ENCODE measurements around the gene GTSE1.
A peak's percentile ranks its signal among the peaks of the same experiment; 100 is the strongest.

GTSE1 gene

DNA sequence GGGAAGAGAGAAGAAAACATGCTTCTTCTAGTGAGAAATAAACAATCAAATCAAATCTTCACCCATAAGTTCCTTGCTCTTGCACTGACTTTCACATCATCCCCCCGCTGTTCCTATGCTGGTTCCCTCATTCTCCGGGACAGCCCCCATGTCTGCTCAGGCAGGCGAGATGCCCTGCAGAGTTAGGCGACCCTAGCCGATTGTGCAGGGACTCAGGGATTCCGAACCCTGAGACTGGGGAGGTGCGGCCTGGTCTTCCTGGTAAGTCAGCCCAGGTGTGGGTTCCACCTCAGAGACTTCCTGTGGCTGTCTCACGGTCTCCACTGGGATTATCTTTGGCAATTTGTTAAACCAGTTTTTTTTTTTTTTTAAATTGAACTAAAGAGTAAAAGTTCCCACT, 22.3 kb upstream of the GTSE1 start:
- no peak for DNase-seq

GRCh38 chr22:46275455-46276122, 21.1 kb upstream of the GTSE1 start:
- DNase-seq, result no peak

DNA sequence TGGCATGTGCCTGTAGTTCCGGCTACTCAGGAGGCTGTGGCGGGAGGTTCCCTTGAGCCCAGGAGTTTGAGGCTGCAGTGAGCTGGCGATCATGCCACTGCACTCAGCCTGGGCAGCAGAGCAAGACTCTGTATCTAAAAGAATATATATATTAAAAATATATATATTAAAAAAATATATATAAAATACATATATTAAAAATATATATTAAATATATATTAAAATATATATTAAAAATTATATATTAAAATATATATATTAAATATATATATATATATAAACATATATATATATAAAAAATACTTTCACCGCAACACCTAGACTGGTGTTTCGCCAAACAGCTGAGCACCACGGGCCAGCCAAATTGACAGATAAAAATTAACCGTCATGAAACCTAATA, 20.1 kb upstream of the GTSE1 start:
- no peak for DNase-seq

GRCh38 chr22:46278656-46279645, 17.7 kb upstream of the GTSE1 start:
- DNase-seq, result no peak

- DNase-seq, result no peak
These were observed 16.4 kb upstream of the GTSE1 start for GRCh38 chr22:46280063-46280817.

DNA sequence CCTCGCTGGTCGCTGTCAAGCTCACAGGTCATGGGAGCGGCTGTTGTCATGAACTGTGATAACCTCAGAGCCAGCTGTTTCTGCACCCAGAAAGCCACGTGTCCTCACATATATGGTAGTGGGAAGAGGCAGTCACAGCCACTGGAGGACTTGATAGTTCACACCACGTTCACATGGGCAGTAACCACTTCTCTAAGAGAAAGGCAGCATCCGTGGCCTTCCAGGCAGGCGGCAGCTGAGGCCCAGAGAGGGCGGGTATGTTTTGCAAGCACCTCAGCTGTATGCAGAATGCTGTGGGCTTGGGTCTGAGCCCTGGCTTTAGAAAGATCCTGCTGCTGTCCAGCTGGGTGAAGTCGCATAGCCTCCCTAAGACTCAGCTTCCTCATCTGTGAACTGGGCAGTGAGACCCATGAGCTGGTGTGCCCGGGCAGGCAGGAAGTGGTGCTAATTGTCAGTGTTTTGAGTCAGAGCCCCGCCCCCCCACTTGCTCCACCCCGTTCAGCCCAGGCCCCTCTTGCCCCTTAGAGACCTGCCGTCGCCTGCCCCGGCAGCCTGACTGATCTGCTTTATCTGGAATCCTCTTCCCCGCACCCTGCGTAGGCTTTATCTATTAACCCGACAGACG, 15.6 kb upstream of the GTSE1 start:
- no peak for DNase-seq

DNA sequence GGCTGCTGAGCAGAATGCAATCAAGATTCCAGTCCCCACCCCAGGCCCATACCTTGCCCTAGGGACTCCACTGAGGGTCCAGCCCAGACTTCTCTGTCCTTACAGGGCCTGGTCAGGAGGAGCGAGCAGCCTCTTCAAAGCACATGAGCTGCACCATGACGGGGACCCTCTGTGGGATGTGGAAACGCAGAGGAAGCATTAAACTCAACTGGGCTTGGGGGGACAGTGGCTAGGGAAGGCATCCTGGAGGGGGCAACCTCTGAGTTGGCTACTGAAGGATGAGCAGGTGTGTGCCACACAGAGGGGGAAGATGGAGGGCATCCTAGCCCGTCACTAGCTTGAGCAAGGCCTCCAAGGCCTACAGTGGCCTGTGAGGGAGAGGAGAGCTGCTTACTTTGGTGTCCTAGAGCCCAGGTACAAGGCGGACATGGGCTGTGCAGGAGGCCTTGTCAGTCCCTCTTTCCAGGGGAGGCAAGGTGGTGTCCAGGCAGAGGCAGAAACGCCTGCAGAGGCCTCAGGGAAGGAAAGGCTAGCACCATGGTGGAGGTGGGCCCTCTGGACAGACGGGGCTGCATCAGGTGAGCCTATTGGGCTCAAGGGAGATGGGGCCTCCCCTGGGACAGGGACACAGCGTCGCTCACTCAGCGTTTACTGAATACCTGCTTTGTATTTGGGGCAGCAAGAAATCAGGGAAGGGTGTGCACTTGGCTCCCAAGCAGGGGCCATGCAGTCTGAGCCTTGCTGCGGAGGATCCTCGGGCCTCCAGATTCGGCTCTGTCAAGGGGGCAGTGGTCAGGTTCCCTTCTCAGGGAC, 14.6 kb upstream of the GTSE1 start:
- no peak for DNase-seq

GRCh38 chr22:46286006-46286405, 10.7 kb upstream of the GTSE1 start:
- DNase-seq, result no peak

- DNase-seq, result no peak
These were observed 9.5 kb upstream of the GTSE1 start for GRCh38 chr22:46286941-46287872.

- DNase-seq, result no peak
These were observed 8.6 kb upstream of the GTSE1 start for GRCh38 chr22:46287873-46288751.

DNA sequence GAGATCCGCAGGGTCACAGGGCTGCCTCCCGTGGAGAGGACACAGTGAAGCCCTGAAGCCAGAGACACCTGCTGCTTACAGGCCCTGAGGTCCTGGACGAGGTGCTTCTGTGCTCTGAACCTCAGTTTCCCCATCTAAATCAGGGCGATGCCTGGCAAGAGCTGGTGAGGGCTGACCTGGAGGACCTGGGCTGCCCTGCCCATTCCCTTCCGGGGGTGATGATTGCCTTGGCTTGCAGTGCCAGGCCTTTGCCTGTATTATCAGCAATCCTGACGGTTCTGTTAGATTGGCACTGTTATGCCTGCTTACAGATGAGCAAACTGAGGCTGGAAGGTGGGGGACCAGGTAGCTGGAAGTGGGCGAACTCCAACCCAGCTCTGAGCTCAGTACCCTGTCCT, 7.8 kb upstream of the GTSE1 start:
- DNase-seq, result no peak

- DNase-seq, result no peak
These were observed 7.3 kb upstream of the GTSE1 start for GRCh38 chr22:46289244-46289891.

DNA sequence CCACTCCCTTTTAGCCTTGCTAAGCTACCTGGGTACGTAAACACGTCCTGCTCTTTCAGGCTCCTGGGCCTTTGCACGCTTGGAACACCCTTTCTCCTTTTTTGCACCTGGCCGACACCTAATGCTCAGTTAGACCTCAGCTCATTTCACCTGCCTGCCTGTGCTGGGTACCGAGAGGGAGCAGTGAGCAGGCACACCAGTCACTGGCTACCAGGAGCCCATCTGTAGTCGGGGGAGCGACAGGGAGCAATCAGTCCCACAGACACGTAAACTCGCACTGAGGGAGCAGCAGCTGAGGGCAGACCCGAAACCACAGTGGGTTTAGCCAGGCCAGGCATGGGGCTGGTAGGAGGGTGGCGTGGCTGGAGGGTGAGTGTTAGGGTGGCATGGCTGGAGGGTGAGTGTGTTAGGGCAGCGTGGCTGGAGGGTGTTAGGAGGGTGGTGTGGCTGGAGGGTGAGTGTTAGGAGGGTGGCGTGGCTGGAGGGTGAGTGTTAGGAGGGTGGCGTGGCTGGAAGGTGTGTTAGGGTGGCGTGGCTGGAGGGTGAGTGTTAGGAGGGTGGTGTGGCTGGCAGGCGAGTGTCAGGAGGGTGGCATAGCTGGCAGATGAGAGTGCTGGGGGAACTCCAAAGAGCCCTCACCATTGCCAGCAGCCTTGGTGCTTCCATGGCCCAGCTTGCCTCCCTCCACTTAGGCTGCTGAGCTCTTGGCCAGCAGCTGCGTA, 6.4 kb upstream of the GTSE1 start:
- DNase-seq, result no peak

DNA sequence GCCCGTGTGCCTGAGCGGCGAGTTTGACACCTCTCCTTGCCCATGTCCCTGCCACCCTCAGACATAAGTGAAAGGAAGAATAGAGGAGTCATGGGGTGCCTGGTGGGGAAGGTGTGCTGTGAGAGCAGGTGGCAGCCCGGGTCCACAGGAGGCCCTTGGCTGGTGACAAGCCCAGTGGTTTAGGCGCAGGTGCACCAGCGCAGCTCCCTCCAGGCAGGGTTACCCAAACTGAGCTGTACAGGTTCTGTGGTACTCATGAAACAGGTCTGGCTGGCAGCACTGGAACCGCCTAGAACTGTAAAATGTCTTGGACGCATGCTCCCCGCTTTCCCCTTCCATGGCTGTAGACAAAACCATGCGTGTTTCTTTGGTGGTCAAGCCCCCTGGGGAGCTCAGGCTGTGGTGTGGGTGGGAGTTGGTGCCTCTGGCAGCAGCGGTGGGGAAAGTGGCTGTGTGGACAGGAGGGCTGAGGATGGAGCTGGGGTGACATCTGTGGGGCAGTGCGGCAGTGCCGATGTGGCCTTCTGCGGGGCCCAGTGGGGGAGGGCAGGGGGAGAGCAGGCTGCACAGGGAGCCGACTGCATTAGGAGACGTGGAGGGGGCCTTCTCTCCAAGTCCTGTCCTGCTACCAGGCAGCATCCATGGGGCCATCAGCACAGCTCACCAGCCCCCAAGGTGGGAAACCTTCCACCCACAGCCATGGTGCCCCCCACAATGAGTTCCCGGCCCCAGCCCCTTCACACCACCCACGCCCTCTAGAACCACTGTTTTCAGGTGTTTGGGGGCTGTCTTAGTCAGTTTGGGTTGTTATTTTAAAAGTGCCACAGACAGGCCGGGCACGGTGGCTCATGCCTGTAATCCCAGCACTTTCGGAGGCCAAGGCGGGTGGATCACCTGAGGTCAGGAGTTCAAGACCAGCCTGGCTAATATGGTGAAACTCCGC, 5.6 kb upstream of the GTSE1 start:
- DNase-seq, result peak; percentile 66

- DNase-seq, result no peak
These were observed 4.5 kb upstream of the GTSE1 start for GRCh38 chr22:46292173-46292572.

- no peak for DNase-seq
These were observed 3.9 kb upstream of the GTSE1 start for GRCh38 chr22:46292732-46293131.

DNA sequence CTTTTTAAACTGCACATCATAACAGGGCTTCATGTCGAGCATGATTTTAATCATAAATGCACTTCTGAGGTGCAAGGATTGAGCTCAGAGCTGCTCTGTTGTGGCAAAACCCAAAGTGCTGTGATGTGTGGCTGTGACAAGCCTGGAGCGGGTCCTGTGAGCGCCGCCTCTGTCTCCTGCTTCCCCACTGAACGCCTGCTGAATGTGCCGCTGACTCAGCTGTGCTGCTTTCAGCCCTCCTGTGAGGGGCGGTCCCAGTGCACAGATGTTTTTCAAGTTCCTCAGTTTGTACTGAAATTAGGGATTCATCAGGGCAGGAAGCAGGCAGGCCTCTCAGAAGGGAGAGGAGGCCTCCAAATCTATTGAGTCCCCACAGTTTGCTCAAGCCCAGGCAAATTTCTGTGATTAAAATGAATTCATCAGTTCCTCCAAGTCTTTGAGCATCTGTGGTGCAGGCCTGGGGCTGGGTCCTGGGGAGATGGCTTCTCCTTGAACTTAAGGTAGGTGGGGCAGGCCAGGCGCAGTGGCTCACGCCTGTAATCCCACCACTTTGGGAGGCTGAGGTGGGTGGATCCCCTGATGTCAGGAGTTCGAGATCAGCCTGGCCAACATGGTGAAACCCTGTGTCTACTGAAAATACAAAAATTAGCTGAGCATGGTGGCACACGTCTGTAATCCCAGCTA, 3.0 kb upstream of the GTSE1 start:
- no peak for DNase-seq
